Measurements from ENCODE around the gene CLEC2L.

Gene CLEC2L

DNA sequence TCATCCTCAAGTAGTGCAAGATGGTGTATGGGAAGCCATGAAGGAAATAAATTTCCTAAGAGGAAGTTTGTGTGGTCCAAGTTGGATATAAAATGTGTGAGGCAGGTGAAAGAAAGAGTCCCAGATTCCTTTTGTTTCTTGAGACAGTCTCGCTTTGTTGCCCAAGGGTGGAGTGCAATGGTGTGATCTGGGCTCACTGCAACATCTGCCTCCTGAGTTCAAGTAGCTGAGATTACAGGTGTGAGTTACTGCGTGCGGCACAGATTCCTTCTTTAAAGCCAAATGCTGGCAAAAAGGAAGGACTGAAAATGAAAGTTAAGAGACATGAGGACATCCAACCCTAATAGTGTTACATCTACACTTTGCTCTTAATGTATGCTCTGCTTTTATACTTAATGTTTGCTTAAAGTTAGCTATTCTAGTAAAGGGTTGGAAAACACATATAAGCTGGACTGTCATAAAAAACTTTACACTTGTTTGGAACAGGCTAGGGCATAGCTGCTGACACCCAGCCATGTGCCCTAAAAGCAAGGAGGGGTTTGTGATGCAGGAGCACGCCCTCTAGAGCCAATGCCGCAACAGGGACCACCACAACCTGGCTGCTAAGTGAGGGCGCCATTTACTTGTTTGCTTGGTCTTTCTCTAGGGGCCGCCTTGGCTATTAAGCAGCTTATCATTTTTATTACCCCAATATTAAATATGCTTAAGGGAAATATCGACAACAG is 34.5 kb downstream of the CLEC2L start:
- DNase-seq (ENCODE audit: low spot score): no peak

DNA sequence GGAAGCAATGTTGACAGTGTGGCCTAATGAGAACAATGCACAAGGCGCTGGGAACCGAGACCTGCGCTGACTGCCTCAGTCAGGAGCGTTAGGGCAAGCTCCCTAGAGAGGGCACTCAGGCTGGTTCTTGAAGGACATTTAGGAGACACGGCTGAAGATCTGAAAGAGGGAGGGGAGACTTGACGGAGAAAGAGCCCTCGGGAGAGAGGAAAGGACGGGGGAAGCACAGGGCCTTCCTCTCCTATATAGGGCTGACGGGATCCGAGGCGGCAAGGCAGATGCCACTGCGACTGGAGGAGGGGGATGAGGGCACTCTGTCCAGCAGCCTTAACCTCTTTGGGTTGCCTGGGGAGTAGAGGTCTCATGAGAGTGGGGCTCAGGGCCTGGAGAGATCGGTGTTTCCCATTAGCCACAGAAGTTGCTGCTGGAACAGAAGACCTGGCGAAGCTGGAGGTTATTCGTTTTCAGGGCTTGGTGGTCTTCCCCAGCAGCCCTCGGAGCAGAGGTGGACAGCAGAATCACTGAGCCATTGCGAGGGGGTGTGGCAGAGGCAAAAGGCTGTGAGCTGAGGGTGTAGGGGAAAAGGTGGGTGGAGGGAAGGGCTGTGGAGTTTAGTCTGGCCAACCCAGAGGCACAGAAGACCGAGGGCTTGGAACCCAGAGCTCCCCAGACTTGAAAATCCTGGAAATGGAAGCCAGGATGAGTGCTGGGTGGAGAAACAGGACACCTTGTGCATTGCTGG is 36.0 kb downstream of the CLEC2L start:
- no peak for DNase-seq (ENCODE audit: low spot score)

DNA sequence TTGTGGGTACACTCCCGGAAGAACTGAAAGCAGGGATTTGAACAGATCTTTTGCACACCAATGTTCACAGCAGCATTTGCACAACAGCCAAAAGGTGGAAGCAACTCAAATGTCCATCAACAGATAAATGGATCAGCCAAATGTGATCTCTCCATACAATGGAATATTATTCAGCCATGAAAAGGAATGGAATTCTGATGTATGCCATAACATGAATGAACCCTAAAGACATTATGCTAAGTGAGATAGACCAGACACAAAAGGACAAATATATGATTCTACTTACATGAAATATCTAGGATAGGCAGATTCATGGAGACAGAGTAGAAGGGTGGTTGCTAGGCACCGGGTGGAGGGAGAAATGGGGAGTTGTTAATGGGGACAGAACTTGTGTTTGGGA is 36.7 kb downstream of the CLEC2L start:
- DNase-seq (ENCODE audit: low spot score): no peak

DNA sequence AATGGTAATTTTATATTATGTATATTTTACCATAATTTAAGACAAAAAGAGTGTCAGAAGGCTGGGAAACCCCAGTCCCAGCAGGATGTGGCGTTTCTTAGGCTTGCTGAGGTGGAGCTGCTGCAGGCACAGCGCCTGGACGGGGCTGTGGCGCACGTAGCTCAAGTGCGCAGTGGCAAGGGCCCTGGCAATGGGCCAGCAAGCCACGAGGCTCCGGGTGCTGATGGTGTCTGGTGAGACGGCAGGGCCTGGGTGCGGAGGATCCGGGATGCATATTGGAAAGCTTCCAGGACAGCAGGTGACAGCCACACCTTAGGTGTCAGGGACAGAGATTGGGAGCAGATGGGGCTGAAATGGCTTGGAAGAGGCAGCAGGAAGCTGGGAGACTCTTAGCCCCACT is 37.2 kb downstream of the CLEC2L start:
- DNase-seq (ENCODE audit: low spot score): no peak

DNA sequence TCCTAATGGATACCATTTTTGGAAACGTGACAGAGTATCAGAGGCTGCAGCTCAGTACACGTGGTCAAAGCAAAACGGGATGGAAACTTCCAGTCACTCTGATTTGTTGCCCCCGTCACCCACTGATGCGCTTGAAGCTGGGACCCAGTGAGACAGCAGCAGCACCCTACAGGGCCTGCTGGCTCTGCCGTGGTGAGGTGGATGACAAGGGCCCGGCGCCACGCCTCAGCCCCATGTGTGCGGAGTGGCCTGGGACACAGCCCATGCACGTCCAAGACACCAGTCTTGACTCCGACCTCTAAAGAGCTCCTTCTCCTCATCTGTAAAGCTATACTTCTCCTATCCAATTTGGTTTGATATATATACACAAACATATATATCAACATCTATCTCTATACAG is 39.0 kb downstream of the CLEC2L start:
- DNase-seq (ENCODE audit: low spot score): no peak

DNA sequence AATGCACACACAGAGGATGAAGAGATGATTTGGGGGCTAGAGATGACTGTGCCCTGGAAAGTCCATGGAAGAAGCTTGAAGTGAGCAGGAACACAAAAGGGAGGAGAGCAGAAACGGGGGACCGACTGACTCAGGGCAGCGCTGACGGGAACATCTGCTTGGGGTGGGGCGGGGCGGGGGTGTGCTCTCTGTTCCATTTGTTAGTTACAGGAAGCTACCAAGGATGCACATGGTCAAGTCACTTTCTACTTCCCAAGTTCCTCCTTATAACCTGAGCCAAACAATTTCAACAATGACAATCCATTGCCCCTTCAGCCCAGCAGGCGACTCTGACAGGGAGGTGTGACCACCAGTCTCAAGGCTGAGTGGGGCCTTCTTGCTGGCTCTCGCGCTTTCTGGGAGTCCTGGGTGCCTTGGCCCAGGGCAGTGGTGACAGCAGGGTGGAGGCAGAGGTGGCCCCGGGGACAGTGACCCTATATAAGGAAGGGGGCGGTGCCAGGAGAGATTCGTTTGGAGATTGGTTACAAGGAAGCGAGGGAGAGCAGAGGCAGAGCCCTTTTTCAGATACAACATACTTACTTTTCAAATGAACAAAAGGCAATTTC is 39.6 kb downstream of the CLEC2L start:
- no peak for DNase-seq (ENCODE audit: low spot score)

DNA sequence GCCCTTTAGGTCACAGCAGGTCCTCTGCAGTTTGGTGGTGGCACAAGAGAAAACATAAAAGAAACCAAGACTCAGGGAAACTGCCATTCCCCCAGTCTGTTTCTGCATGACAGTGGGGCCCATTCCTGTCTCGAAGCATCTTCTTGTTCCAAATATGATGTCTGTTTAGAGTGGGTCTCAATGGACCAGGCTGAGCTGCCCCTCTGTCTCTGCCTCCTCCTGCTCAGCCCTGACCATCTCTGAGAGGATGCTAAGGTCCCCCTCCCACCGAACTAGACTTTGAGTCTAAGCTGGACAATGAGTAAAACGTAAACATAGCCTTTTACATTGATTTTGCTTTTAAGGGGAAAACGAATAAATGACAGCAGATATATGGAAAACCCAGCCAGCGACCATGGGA is 40.4 kb downstream of the CLEC2L start:
- DNase-seq (ENCODE audit: low spot score): no peak

DNA sequence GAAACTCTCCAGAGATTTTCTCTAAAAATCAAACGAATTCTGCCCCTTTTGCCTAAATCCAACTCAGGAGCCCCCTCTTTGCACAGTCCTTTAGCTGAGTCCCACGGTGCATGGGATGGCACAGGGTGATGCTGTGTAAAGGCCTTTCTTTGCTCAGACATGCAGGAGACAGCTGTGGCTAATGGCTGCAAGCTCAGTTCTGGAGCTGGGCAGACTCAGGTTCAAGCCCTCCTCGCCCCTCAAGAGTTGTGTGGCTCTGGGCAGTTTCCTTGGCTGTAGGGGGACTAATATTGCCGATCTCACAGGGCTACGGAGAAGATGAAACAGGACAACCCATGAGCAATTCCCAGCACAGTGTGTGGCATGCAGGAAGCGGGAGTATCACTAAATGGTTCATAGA is 42.6 kb downstream of the CLEC2L start:
- DNase-seq (ENCODE audit: low spot score): no peak

DNA sequence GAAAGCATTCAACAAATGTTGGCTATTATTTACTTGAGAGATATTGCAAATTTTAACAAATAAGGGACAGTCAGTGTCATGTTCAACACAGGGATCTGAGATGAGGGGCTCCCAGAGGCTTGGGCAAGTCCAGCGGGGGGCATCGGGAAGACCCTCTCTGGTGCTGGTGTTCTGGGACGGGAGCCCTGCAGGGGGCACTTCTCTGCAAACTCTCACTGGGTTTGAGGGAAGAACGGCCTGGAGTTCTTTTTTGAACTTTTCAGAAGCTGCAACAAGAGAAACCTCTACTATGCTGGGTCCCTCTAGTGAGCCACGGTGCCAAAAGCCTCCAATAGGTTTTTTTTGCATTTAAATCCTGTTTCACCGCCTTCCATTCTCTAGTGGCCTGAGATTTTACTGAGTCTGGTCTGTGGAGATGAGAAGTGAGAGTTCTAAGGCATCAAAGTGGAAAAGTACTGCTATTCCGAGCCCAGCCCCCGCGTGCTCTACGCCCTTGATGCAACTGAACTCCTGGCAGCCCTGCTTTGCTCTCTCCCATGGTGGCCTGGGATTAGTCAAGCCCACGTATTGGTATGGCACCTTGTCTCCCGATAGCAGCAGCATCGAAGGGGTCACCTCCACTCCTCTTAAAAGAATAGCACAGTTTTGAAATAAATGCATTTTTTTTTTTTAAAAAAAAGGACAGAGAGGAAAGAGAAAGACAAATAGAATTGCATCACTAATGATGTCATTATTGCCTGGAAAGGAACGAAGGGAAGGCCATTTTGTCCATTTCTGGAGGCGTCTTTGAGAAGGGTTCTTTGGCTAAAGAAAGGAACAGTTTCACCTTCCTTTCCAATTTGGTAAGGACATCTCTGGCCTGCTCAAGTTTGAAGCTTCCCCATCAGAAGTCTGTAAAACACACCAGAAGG is 43.5 kb downstream of the CLEC2L start:
- DNase-seq (ENCODE audit: low spot score): no peak

DNA sequence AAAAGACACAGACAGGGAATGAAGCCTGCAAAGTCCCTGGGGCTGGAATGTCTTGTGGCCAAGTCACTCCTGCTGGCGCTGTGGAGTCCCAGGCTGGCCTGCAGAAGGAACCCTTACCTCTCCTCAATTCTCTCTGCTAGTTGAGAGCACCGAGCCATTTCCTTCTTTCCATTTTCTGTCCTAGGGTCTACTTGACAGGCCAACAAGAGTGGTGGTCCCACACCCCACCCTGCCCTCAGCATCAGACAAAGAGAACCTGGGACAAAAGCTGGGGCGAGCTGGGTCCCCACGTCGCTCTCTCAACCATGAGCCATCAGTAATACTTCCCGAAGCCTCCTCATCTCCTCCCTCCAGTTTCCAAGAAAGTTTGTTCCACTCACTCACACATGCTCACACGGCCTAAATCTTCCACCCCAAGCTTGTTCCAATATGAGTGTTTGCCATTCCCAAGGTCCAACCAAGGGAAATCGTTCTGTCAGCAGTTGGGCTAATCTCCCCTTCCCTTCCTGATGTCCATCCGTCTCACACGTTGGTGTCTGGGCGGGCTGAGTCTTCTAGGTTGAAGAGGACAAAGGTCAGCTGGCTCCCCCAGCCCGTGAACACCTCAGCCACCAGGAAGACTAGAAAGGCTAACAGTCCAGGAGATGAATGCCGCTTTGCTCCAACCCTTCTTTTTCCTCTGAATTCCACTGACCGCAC is 44.3 kb downstream of the CLEC2L start:
- no peak for DNase-seq (ENCODE audit: low spot score)

DNA sequence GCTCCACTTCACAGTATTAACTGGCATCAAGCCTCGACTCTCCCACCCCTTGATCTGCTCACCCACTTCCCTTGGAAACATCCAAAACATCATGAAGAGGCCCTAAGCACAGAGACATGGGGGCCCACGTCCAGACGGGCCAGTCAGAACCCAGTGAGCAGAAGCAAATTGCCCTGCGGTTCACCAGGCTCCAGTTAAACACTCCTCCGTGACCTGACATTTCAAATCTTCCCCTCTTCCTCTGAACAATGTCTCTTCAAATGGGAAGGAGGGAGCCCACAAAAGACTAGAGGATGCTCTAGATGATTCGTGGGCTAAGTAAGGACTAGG is 44.8 kb downstream of the CLEC2L start:
- no peak for DNase-seq (ENCODE audit: low spot score)

DNA sequence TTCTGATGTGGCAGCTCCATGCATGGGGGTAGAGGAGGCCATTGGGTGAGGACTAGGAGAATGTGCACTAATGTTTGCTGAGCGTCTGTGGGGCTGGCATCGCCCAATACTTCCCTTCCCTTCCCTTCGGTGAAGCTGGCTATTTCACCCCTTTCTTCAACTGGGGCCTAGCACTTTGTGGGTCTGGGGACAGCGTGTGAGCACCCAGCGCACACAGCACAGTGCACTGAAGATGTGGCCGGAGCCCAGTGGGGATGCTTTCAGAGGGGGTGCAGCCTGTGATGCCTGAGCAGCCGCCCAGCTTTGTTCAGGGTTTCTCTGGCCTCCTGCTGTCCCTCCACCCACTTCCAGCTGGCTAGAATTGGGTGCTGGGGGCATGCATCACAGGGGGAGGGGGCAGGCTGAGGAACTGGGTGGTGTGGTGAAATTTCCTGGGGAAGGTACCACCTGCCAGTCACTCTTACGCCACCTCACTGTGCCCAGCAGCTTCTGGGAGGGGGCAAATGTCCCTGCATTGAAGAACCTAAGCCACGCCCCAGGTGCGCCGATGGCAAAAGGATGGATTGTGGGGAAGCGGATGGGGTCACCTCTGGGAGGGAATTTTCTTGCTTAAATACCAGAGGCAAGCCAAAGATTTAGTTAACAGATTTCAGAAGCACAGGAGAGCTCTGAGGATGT is 45.5 kb downstream of the CLEC2L start:
- no peak for DNase-seq (ENCODE audit: low spot score)

DNA sequence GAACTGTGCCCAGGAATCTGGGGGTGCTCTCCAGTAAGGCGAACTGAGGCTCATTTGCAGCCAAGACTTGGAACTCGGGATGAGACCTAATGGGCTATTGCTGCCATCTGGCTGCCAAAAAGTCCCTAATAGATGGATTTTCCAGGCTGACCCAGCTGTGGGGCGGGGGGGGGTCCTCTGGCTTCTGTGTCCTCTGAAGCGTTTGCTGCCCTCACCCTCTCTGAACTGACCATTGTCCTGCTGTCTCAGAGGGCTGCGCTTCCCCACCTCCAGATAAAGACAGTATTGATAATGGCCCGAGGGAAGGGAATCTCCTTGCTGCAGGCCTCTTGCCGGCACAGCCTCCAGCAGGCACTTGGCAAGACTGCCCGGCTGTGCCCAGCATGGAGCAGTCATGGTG is 46.6 kb downstream of the CLEC2L start:
- no peak for DNase-seq (ENCODE audit: low spot score)

DNA sequence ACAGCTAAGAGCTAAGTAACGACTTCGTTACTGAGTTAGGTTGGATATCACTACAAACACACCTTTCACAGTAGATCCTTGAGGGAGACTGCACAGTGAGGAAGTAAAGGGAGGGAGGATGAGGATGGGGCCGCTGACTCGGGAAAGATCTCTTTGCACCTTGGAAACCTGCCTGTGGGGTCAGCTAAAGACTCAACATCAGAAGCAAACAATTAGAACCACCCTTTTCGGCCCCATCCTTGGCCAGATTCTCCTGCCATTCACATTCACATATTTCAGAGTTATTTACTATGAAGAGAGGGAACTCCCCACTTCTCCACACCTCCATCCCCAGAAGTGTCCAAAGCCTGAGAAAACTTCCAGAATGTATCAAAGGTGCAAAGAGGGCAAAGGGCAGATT is 47.1 kb downstream of the CLEC2L start:
- DNase-seq (ENCODE audit: low spot score): no peak

DNA sequence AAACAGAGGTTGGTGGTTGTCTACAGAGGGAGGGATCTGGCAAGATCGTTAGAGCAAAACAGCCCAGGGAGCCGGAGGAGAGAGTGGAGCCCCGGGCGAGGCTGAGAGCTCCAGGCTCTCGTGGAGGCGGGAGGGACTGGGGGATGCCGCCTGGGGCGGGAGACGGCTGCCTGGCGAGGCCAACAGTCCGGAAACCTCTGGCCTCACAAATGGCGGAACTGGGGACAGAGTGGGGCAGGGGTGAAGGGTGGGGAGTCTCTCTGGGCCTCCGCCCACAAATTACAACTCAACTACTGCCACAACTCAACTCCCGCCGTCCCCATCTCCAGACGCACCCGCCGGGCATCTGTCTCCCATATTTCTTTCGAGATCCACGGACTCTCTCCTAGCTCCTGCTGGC is 47.7 kb downstream of the CLEC2L start:
- no peak for DNase-seq (ENCODE audit: low spot score)

DNA sequence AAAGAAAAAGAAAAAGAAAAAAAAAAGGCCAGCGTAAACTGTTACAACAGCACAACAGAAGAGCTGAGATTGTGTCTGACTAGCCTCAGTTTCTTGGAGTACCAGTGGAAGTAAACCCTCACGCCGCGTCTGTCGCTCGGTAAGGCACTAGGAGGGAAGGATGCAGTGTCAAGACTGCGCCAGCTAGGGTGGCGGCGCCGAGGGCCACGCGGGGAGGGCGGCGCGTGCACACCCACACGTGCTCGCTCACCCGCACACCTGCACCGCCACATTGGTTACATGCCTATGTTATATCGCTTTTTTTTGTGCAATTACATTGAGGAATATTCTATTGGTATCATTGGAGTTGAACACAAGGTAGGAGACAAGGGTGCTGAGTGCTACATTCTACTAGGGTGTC is 48.2 kb downstream of the CLEC2L start:
- DNase-seq (ENCODE audit: low spot score): no peak

DNA sequence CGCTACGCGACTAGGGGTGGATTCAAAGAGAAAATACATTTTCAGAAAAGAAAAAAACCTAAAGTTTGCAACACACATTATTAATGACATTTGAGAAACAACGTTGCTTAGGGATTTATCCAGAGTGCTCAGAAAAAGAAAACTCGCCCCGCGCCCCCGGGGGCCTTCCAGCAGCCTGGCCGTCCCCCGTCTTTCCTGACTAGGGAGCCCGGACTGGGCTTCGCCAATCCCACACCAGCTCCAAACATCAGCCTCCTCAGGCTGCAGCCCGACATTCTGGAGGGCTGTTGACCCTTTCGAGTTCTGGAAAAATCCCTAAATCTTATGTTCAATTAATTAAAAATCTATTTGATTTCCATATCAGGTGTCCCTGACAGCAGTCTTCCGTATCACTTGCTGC is 48.6 kb downstream of the CLEC2L start:
- no peak for DNase-seq (ENCODE audit: low spot score)

DNA sequence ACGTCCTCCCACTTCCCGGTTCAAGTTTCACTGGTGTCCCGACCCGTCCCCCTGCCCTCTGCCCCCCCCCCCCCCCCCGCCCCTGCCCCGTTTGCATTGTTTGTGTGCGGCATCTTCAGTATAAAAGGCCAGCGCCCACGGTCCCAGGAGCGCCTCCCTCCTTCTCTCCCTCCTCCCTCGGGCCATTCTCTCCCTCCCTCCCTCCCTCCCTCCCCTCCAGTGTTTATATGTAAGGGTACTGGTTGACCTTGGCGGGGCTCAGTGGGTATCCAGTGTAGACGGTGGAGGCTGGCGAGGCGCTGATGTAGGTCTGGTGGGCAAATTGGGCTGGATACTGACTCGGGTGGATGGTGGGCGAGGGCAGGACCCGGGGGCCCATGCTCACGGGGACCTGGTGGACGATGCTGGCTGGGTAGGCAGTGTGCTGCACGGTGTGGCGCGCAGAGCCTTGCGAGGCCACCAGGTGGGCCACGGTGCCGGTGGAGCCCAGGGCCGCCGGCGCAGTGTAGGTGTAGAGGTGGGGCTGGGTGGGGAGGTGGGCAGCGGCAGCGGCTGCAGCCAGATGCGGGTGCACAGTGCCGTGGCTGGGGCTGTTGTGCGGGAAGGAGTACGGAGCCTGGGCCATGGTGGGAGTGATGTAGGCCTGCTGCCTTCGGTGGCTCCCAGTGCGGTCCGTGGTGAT is 49.4 kb downstream of the CLEC2L start:
- DNase-seq (ENCODE audit: low spot score): no peak

DNA sequence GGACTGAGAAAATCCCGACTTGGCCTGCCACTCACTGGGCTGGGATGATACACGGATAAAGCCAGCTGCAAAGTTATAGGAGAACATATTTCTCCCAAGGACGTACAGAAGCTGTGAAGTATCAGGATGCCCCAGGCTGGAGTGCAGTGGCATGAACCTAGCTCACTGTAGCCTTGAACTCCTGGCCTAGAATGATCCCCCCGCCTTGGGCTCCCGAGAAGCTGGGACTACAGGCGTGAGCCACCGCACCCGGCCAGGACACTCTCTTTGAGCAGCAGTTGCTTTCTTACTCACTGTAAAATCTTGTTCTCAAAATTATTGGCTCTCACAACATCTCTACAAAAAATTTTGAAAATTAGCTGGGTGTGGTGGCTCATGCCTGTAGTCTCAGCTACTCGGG is 50.4 kb downstream of the CLEC2L start:
- no peak for DNase-seq (ENCODE audit: low spot score)

DNA sequence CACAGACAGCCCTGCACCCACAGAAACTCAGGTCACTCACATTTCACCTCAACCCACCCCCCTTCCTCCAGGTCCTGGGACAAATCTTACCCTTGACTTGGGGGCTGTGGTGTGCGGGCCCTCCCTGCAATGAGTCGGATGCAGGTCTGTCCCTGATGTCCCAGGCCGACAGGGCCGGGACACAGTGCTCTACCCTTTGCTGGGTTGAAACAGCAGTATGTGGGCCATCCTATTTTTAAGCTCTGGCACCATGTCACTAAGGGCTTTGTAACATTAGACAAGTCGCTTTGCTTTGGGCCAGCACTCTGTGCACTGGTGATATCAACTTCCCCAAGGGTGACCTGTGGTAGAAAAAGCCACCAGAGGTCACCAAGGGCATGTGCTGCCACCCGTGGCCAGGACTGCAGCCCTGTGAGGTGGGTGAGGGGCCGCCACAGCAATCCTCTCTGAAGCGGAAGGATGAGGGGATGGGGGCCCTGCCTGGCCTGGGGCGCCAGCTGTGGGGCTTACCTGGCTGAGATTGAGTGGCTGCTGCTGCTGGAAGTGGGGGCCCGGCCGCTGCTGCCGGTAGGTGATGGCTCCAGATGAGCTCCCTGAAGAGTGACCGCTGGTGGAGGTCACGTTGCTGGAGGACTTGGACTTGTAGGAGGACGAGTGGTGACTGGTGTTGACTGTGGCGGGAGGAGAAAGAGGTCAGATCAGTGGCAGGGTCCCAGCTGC is 51.3 kb downstream of the CLEC2L start:
- DNase-seq (ENCODE audit: low spot score): no peak

Measured in kidney capillary endothelial cell (primary cell).